Naive thymus-derived CD4-positive, alpha-beta T cell (primary cell): ENCODE data around the gene JAZF1. TPM values are rescaled to one million over a fixed set of nuclear protein-coding genes. Genes with fewer than 3 reads are reported as not detected.

ENCODE experiments used
- ATAC-seq: fragments of 150-1000 bp; cut with Tn5 transposase; 2 replicates; pipeline ENCODE4 v1.10.0; 2021; ENCODE audit warnings: mild to moderate bottlenecking, moderate library complexity
- CTCF ChIA-PET: fragments of 350-600 bp; sonication (Branson Sonifier 250); formaldehyde crosslinking; loops from one replicate; lab custom pipeline; 2021; ENCODE audit warnings: antibody characterized with exemption; lab: Charles Lee
- POLR2A ChIA-PET: fragments of 350-600 bp; sonication (Branson Sonifier 250); formaldehyde crosslinking; loops from one replicate; lab custom pipeline; 2021; ENCODE audit warnings: antibody characterized with exemption, inconsistent platforms; lab: Charles Lee
- DNase-seq, 9 donors: peaks; one replicate each; pipeline versions ENCODE4 v3.0.0 to v3.0.0-alpha.2; 2020 to 2022; ENCODE audit warnings: mixed read lengths in 1 of 9
- H3K27ac ChIP-seq: one replicate; pipeline ENCODE4 v1.7.0; 2013; ENCODE audit warnings: mild to moderate bottlenecking, low read depth, low read length, moderate library complexity
- H3K27me3 ChIP-seq, 2 donors: one replicate each; pipeline ENCODE4 v1.7.0; 2013; ENCODE audit warnings: low read length in 2 of 2, mild to moderate bottlenecking in 2 of 2, moderate library complexity in 2 of 2; ENCODE audit not compliant: control insufficient read depth in 2 of 2, insufficient read depth in 2 of 2
- H3K36me3 ChIP-seq, 3 experiments: 1 replicate in 2 of 3; 2 replicates in 1 of 3; pipeline ENCODE4 v1.7.0; 2013; ENCODE audit warnings: low read length in 3 of 3, mild to moderate bottlenecking in 3 of 3, moderate library complexity in 1 of 3; ENCODE audit not compliant: insufficient read depth in 3 of 3, control insufficient read depth in 2 of 3
- H3K4me1 ChIP-seq, 2 donors: one replicate each; pipeline ENCODE4 v1.7.0; 2013; ENCODE audit warnings: low read length in 2 of 2, mild to moderate bottlenecking in 2 of 2, moderate library complexity in 1 of 2; ENCODE audit not compliant: control insufficient read depth in 2 of 2, insufficient read depth in 2 of 2
- H3K4me3 ChIP-seq: 2 replicates; pipeline ENCODE4 v1.7.0; 2013; ENCODE audit warnings: mild to moderate bottlenecking, low read length
- H3K9me3 ChIP-seq, 3 experiments: 1 replicate in 2 of 3; 2 replicates in 1 of 3; pipeline ENCODE4 v1.7.0; 2013; ENCODE audit warnings: low read length in 3 of 3; ENCODE audit not compliant: control insufficient read depth in 2 of 3
- H3K27ac Mint-ChIP-seq, 9 donors: one replicate each; pipeline ENCODE4 v1.8.0; 2020 to 2022; ENCODE audit warnings: mixed read lengths in 9 of 9, mild to moderate bottlenecking in 8 of 9, moderate library complexity in 5 of 9, inconsistent platforms in 2 of 9
- H3K27me3 Mint-ChIP-seq, 5 donors: one replicate each; pipeline ENCODE4 v1.8.0; 2021 to 2022; ENCODE audit warnings: mixed read lengths in 5 of 5, mild to moderate bottlenecking in 1 of 5
- H3K36me3 Mint-ChIP-seq, 5 donors: one replicate each; pipeline ENCODE4 v1.8.0; 2020 to 2022; ENCODE audit warnings: mixed read lengths in 5 of 5, mild to moderate bottlenecking in 3 of 5, inconsistent platforms in 1 of 5
- H3K4me1 Mint-ChIP-seq, 7 donors: one replicate each; pipeline ENCODE4 v1.8.0; 2020 to 2022; ENCODE audit warnings: mixed read lengths in 7 of 7, mild to moderate bottlenecking in 3 of 7, inconsistent platforms in 1 of 7
- H3K4me3 Mint-ChIP-seq, 10 donors: one replicate each; pipeline ENCODE4 v1.8.0; 2020 to 2022; ENCODE audit warnings: mild to moderate bottlenecking in 10 of 10, mixed read lengths in 10 of 10, moderate library complexity in 6 of 10, inconsistent platforms in 2 of 10
- H3K9me3 Mint-ChIP-seq, 11 donors: one replicate each; pipeline ENCODE4 v1.8.0; 2020 to 2022; ENCODE audit warnings: mixed read lengths in 11 of 11, mild to moderate bottlenecking in 4 of 11, inconsistent platforms in 1 of 11, moderate library complexity in 1 of 11
- intact Hi-C, 2 donors: fragments of 100-400 bp; cut with micrococcal nuclease; formaldehyde crosslinking; loops; one replicate each; pipeline ENCODE4 v1.15.1; 2023
- polyA plus RNA-seq, 2 donors: library from polyadenylated mRNA; unstranded; fragments of 300-500 nt; fragmentation: Illumina TruSeq; gene quantifications; one replicate each; pipeline ENCODE4 v1.2.3, GENCODE V29; 2021
- total RNA-seq, 6 experiments: library from RNA in 5 of 6; stranded (reverse) in 5 of 6; gene quantifications; 1 replicate in 5 of 6; 2 replicates in 1 of 6; pipeline ENCODE4 v1.2.3 and lab custom pipeline; 2021 to 2026

JAZF1 gene
- total and polyA plus RNA-seq, 7 experiments from 2014 or later: 2.0 to 33.1 (median 3.2) TPM

GRCh38 chr7:28138837-28139236 lies 41.8 kb downstream of the JAZF1 start:
- no peaks in the 10 kb centered on the region for H3K4me1 ChIP-seq
- H3K9me3 Mint-ChIP-seq: no peaks in the 10 kb centered on the region
- H3K27me3 Mint-ChIP-seq: no peaks in the 10 kb centered on the region
- H3K36me3 ChIP-seq: no peaks in the 10 kb centered on the region
- ChIA-PET CTCF (no interaction called here), POLR2A (no interaction called here)
- DNase-seq (no peak), ATAC-seq (no peak)
- H3K27ac ChIP-seq: no peak overlapping the region
- H3K9me3 ChIP-seq: no peaks in the 10 kb centered on the region
- intact Hi-C loops: no loop called here
- no peak overlapping the region for H3K4me3 ChIP-seq
- H3K36me3 Mint-ChIP-seq: peaks cover 0 to 9% (median 5%) of the 10 kb centered on the region in 5 donors
- H3K27me3 ChIP-seq: no peaks in the 10 kb centered on the region
- H3K4me1 Mint-ChIP-seq: peaks cover 0 to 24% (median 1%) of the 10 kb centered on the region in 7 donors
- peak overlapping the region in 1 of 9 donors; percentile 17 for H3K27ac Mint-ChIP-seq
- H3K4me3 Mint-ChIP-seq: no peak overlapping the region

GRCh38 chr7:28137463-28137862 lies 43.1 kb downstream of the JAZF1 start:
- no peak overlapping the region for H3K27ac ChIP-seq
- H3K9me3 ChIP-seq: no peaks in the 10 kb centered on the region
- no peak for DNase-seq
- Mint-ChIP-seq H3K4me3 (no peak overlapping the region), H3K27ac (no peak overlapping the region), H3K9me3 (no peaks in the 10 kb centered on the region), H3K4me1 (peaks cover 0 to 24% (median 5%) of the 10 kb centered on the region in 7 donors), H3K36me3 (peaks cover 0 to 9% (median 5%) of the 10 kb centered on the region in 5 donors), H3K27me3 (no peaks in the 10 kb centered on the region)
- H3K4me3 ChIP-seq: no peak overlapping the region
- ChIA-PET CTCF (no interaction called here), POLR2A (no interaction called here)
- H3K36me3 ChIP-seq: no peaks in the 10 kb centered on the region
- no peak for ATAC-seq
- H3K27me3 ChIP-seq: no peaks in the 10 kb centered on the region
- intact Hi-C loops: no loop called here
- H3K4me1 ChIP-seq: no peaks in the 10 kb centered on the region

GRCh38 chr7:28136885-28137284 lies 43.7 kb downstream of the JAZF1 start:
- H3K9me3 Mint-ChIP-seq: peaks cover 0 to 4% (median 0%) of the 10 kb centered on the region in 11 donors
- no peaks in the 10 kb centered on the region for H3K9me3 ChIP-seq
- ChIA-PET POLR2A (no interaction called here), CTCF (no interaction called here)
- H3K27ac Mint-ChIP-seq: no peak overlapping the region
- no peak overlapping the region for H3K4me3 Mint-ChIP-seq
- intact Hi-C loops: no loop called here
- DNase-seq (no peak), ATAC-seq (no peak)
- no peaks in the 10 kb centered on the region for H3K27me3 ChIP-seq
- peaks cover 0 to 9% (median 5%) of the 10 kb centered on the region in 5 donors for H3K36me3 Mint-ChIP-seq
- no peaks in the 10 kb centered on the region for H3K27me3 Mint-ChIP-seq
- H3K4me3 ChIP-seq: no peak overlapping the region
- H3K4me1 Mint-ChIP-seq: peaks cover 0 to 24% (median 5%) of the 10 kb centered on the region in 7 donors
- H3K27ac ChIP-seq: no peak overlapping the region
- no peaks in the 10 kb centered on the region for H3K4me1 ChIP-seq
- H3K36me3 ChIP-seq: no peaks in the 10 kb centered on the region

GRCh38 chr7:28136420-28136819 lies 44.2 kb downstream of the JAZF1 start:
- H3K36me3 ChIP-seq: no peaks in the 10 kb centered on the region
- H3K27ac ChIP-seq: no peak overlapping the region
- no peaks in the 10 kb centered on the region for H3K27me3 ChIP-seq
- Mint-ChIP-seq H3K27me3 (no peaks in the 10 kb centered on the region), H3K27ac (peak overlapping the region in 1 of 9 donors; percentile 25), H3K4me3 (no peak overlapping the region), H3K36me3 (peaks cover 0 to 9% (median 5%) of the 10 kb centered on the region in 5 donors), H3K9me3 (peaks cover 0 to 4% (median 0%) of the 10 kb centered on the region in 11 donors), H3K4me1 (peaks cover 0 to 24% (median 5%) of the 10 kb centered on the region in 7 donors)
- intact Hi-C loops: no loop called here
- H3K4me3 ChIP-seq: no peak overlapping the region
- no peaks in the 10 kb centered on the region for H3K4me1 ChIP-seq
- DNase-seq: no peak
- ChIA-PET CTCF (no interaction called here), POLR2A (no interaction called here)
- no peak for ATAC-seq
- no peaks in the 10 kb centered on the region for H3K9me3 ChIP-seq

- peaks cover 0 to 24% (median 5%) of the 10 kb centered on the region in 7 donors for H3K4me1 Mint-ChIP-seq
- H3K36me3 Mint-ChIP-seq: peaks cover 0 to 9% (median 5%) of the 10 kb centered on the region in 5 donors
- ChIA-PET CTCF (no interaction called here), POLR2A (no interaction called here)
- Histone ChIP-seq H3K4me1 (no peaks in the 10 kb centered on the region), H3K9me3 (no peaks in the 10 kb centered on the region), H3K4me3 (no peak overlapping the region), H3K27ac (no peak overlapping the region), H3K27me3 (no peaks in the 10 kb centered on the region), H3K36me3 (no peaks in the 10 kb centered on the region)
- intact Hi-C loops: no loop called here
- H3K27me3 Mint-ChIP-seq: no peaks in the 10 kb centered on the region
- H3K9me3 Mint-ChIP-seq: peaks cover 0 to 4% (median 0%) of the 10 kb centered on the region in 11 donors
- DNase-seq (no peak), ATAC-seq (no peak)
- H3K4me3 Mint-ChIP-seq: no peak overlapping the region
- H3K27ac Mint-ChIP-seq: no peak overlapping the region
These were observed 44.8 kb downstream of the JAZF1 start for GRCh38 chr7:28135760-28136159.

GRCh38 chr7:28135315-28135714 lies 45.3 kb downstream of the JAZF1 start:
- Histone ChIP-seq H3K4me1 (no peaks in the 10 kb centered on the region), H3K36me3 (no peaks in the 10 kb centered on the region), H3K27me3 (no peaks in the 10 kb centered on the region), H3K9me3 (no peaks in the 10 kb centered on the region), H3K27ac (no peak overlapping the region), H3K4me3 (no peak overlapping the region)
- no peak overlapping the region for H3K4me3 Mint-ChIP-seq
- H3K4me1 Mint-ChIP-seq: peaks cover 0 to 24% (median 5%) of the 10 kb centered on the region in 7 donors
- intact Hi-C loops: no loop called here
- H3K27ac Mint-ChIP-seq: no peak overlapping the region
- ATAC-seq (no peak), DNase-seq (no peak)
- CTCF ChIA-PET: no interaction called here
- POLR2A ChIA-PET: no interaction called here
- H3K27me3 Mint-ChIP-seq: no peaks in the 10 kb centered on the region
- H3K36me3 Mint-ChIP-seq: peaks cover 0 to 9% (median 5%) of the 10 kb centered on the region in 5 donors
- H3K9me3 Mint-ChIP-seq: peaks cover 0 to 4% (median 0%) of the 10 kb centered on the region in 11 donors

- Histone ChIP-seq H3K9me3 (no peaks in the 10 kb centered on the region), H3K27me3 (no peaks in the 10 kb centered on the region), H3K36me3 (no peaks in the 10 kb centered on the region), H3K4me3 (no peak overlapping the region), H3K4me1 (no peaks in the 10 kb centered on the region), H3K27ac (no peak overlapping the region)
- CTCF ChIA-PET: no interaction called here
- DNase-seq (no peak), ATAC-seq (no peak)
- Mint-ChIP-seq H3K4me1 (peaks cover 0 to 30% (median 10%) of the 10 kb centered on the region in 7 donors), H3K9me3 (peaks cover 0 to 4% (median 0%) of the 10 kb centered on the region in 11 donors), H3K36me3 (peaks cover 0 to 9% (median 5%) of the 10 kb centered on the region in 5 donors), H3K4me3 (no peak overlapping the region), H3K27ac (peak overlapping the region in 1 of 9 donors; percentile 3), H3K27me3 (no peaks in the 10 kb centered on the region)
- POLR2A ChIA-PET: no interaction called here
- intact Hi-C loops: no loop called here
These were observed 46.7 kb downstream of the JAZF1 start for GRCh38 chr7:28133872-28134271.
